GM23248 (cell line): ENCODE data around the gene SEC31B. TPM values are rescaled to one million over a fixed set of nuclear protein-coding genes. Genes with fewer than 3 reads are reported as not detected.
A peak's percentile ranks its signal among the peaks of the same experiment; 100 is the strongest.

Experiments
- DNase-seq: peaks from one replicate; pipeline ENCODE4 v3.0.0-alpha.2; 2015
- H2AFZ ChIP-seq: fragments of 200-600 bp; sonication (generic); 2 replicates; pipeline ENCODE4 v1.6.1; 2016; ENCODE audit warnings: antibody characterized with exemption
- H3F3A ChIP-seq: fragments of 200-600 bp; sonication (generic); 2 replicates; pipeline ENCODE4 v1.6.1; 2016; ENCODE audit warnings: mild to moderate bottlenecking, antibody characterized with exemption, mixed run types; ENCODE audit not compliant: insufficient read depth
- H3K27ac ChIP-seq: fragments of 200-600 bp; sonication (generic); 2 replicates; pipeline ENCODE4 v1.5.1; 2016; ENCODE audit warnings: mild to moderate bottlenecking
- H3K27me3 ChIP-seq: fragments of 200-600 bp; sonication (generic); replicated peaks from 2 replicates; pipeline ENCODE4 v1.6.1; 2016; ENCODE audit warnings: mild to moderate bottlenecking; ENCODE audit not compliant: insufficient read depth
- H3K36me3 ChIP-seq: fragments of 200-600 bp; sonication (generic); 2 replicates; pipeline ENCODE4 v1.6.1; 2016; ENCODE audit warnings: low read depth, mild to moderate bottlenecking
- H3K4me1 ChIP-seq: fragments of 200-600 bp; sonication (generic); 2 replicates; pipeline ENCODE4 v1.6.1; 2016; ENCODE audit warnings: mild to moderate bottlenecking; ENCODE audit not compliant: insufficient read depth
- H3K4me2 ChIP-seq: fragments of 200-600 bp; sonication (generic); one replicate; pipeline ENCODE4 v1.6.1; 2016; ENCODE audit warnings: mild to moderate bottlenecking; ENCODE audit not compliant: unreplicated experiment
- H3K4me3 ChIP-seq: fragments of 200-600 bp; sonication (generic); 2 replicates; pipeline ENCODE4 v1.5.1; 2016; ENCODE audit warnings: mild to moderate bottlenecking
- H3K79me2 ChIP-seq: fragments of 200-600 bp; sonication (generic); 2 replicates; pipeline ENCODE4 v1.6.1; 2016; ENCODE audit warnings: mild to moderate bottlenecking; ENCODE audit not compliant: insufficient read depth
- H3K9ac ChIP-seq: fragments of 200-600 bp; sonication (generic); 2 replicates; pipeline ENCODE4 v1.6.1; 2016; ENCODE audit warnings: mild to moderate bottlenecking
- H3K9me2 ChIP-seq: fragments of 200-600 bp; sonication (generic); 2 replicates; pipeline ENCODE4 v1.6.1; 2016; ENCODE audit warnings: mixed run types, mild to moderate bottlenecking, moderate library complexity; ENCODE audit not compliant: insufficient read depth
- H3K9me3 ChIP-seq: fragments of 200-600 bp; sonication (generic); one replicate; pipeline ENCODE4 v1.6.1; 2017; ENCODE audit warnings: low read depth
- H4K20me1 ChIP-seq: fragments of 200-600 bp; sonication (generic); 2 replicates; pipeline ENCODE4 v1.6.0; 2016; ENCODE audit not compliant: insufficient read depth
- EZH2 ChIP-seq: fragments of 200-600 bp; sonication (generic); IDR thresholded peaks from 2 replicates; pipeline ENCODE4 v1.6.1; 2018; ENCODE audit warnings: antibody characterized with exemption, mild to moderate bottlenecking; ENCODE audit not compliant: insufficient read depth, poor library complexity, severe bottlenecking
- EZH2phosphoT487 ChIP-seq: fragments of 200-600 bp; sonication (generic); IDR thresholded peaks from 2 replicates; pipeline ENCODE4 v1.6.1; 2018; ENCODE audit warnings: antibody characterized with exemption, moderate library complexity, mild to moderate bottlenecking, low read depth; ENCODE audit not compliant: insufficient read depth
- WGBS, 2 experiments: methylation state at CpG; one replicate each; pipeline ENCODE4 v1.1.6; 2015 to 2017; ENCODE audit warnings: low lambda C conversion rate in 2 of 2, low coverage in 1 of 2; ENCODE audit errors: missing lambda C conversion rate in 2 of 2; 5-methylcytosine and 5-hydroxymethylcytosine counted together
- in situ Hi-C: fragments of 300-500 bp; cut with MboI; formaldehyde crosslinking; loops from 2 replicates; pipeline ENCODE4 v1.15.0; 2020
- polyA plus RNA-seq: library from polyadenylated mRNA; unstranded; fragments of >200 nt; fragmentation: Nextera tagmentation; extraction: Ambion mirVana; gene quantifications from 2 replicates; pipeline ENCODE4 v1.2.1, GENCODE V29; 2016
- total RNA-seq: library from RNA; depleted of rRNA; stranded (reverse); fragments of >200 nt; shearing (Covaris generic); gene quantifications from 2 replicates; pipeline ENCODE4 v1.2.3, GENCODE V29; 2014

SEC31B gene
- total and polyA plus RNA-seq, 2 experiments from 2014 or later: 2.5 to 4.5 TPM

DNA sequence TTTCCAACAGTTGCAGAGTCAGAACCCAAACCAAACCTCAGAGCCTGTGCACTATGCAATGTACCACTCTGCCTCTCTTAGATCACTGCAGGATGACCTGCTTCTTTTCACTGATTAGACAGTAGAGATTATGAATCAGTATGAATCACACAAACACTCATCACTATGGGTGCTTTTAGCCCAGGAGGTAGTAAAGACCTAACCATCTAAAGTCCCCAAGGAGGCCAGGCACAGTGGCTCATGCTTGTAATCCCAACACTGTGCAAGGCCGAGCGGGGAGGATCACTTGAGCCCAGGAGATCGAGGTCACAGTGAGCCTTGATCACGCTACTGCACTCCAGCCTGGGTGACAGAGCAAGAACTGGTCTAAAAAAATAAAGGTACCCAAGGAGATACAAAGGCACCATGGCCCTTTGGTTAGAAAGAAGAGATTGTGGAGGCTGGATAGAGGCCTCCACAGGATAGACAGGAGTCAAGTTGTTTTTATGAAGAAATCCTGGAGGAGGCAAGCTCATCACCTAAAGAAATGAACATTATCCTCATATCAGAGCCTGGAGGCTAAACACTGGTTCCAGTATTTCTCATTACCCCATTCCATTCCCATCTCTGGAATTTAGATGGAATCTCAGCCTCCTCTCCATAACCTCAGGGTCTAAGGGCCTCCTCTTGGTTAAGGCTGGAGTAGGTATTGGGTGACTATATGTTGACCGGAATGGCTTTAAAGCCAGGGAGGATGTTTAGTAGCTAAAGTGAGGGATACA, 12.9 kb downstream of the SEC31B start:
- in situ Hi-C loops: no loop called here
- peak; percentile 90 for DNase-seq
- Histone ChIP-seq H3K4me1 (peaks cover 27% of the 10 kb centered on the region), H3K27ac (peak overlapping the region; percentile 19; the same call in 1 of the 2 replicates), H3K79me2 (no peaks in the 10 kb centered on the region), H2AFZ (no peak overlapping the region), H3K27me3 (no peaks in the 10 kb centered on the region), H3F3A (peaks cover 21% of the 10 kb centered on the region), H3K9me2 (no peaks in the 10 kb centered on the region), H3K36me3 (no peaks in the 10 kb centered on the region), H3K4me3 (no peak overlapping the region), H3K4me2 (peak overlapping the region; percentile 12), H4K20me1 (no peaks in the 10 kb centered on the region), H3K9me3 (no peaks in the 10 kb centered on the region), H3K9ac (no peak overlapping the region)
- TF ChIP-seq EZH2: no peak
- 36 to 37% methylated on average over 5 of the region's 5 CpGs for WGBS, 2 experiments

DNA sequence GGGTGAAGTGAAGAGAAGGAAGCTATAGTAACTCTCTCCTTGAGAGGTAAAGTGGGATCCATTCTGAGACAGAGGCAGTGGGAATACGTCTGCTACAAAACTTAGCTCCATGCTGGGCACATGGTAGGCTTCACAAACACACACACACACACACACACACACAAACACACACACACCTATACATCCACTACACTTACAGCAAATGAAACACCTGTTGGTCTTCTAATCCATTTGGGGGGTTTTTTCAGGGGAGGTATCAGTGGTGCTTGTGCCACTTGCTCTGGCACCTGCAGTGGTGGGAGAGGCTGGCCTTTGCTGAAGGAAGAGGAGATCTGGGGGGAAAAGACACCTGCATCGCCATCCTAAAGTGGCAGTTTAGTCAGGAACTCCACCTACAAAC, 14.5 kb downstream of the SEC31B start:
- Histone ChIP-seq H2AFZ (no peak overlapping the region), H3K27me3 (no peaks in the 10 kb centered on the region), H3K4me2 (no peak overlapping the region), H4K20me1 (no peaks in the 10 kb centered on the region), H3K9me3 (no peaks in the 10 kb centered on the region), H3K4me3 (no peak overlapping the region), H3K9me2 (no peaks in the 10 kb centered on the region), H3K9ac (no peak overlapping the region), H3K27ac (no peak overlapping the region), H3K4me1 (peaks cover 31% of the 10 kb centered on the region), H3K36me3 (no peaks in the 10 kb centered on the region), H3K79me2 (no peaks in the 10 kb centered on the region), H3F3A (peaks cover 21% of the 10 kb centered on the region)
- DNase-seq: no peak
- 100% methylated on average over 2 of the region's 2 CpGs for WGBS, 2 experiments
- in situ Hi-C loops: no loop called here
- TF ChIP-seq EZH2phosphoT487: no peak
- TF ChIP-seq EZH2: no peak

DNA sequence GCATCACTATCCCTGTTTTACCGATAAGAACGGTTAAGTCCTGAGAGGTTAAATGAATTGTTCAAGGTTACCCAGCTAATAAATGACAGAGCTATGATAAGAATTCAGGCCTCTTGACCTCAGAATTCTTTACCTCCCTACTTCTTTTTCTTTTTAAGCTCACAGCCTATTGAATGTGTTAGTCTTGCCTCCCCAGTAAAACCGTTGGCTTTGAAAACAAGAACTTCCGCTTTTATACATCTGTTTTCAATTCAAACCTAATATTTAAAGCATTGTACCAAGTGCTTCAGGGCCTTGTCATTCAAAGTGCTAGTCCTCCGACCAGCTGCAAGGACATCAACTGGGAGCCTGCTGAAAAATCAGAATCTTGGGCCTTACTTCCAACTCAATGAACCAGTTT, 15.6 kb downstream of the SEC31B start:
- H3K4me2 ChIP-seq: no peak overlapping the region
- no peaks in the 10 kb centered on the region for H3K9me2 ChIP-seq

DNA sequence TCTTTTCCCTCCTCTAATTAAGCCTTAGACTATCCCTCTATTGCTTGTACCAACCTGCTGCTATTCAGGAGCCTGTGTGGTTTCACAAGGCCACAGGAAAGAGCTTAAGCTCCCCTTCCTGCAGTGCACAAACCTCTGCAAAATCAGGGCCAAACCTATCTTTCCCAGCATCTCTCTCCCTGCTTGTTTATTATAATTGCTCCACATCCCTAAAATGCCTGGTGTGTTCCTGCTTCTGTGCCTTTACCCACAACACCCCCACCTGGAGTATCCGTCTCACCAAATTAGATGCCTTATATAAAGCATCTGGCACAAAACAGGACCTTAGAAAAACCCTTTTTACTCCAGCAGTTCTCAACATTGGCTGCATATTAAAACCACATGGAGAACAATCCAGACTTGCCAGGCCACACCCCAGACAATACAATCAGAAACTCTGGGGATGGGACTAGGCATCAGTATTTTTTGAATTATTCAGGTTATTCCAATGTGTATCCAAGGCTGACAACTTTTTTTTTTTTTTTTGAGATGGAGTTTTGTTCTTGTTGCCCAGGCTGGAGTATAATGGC, 16.7 kb downstream of the SEC31B start:
- peak; percentile 20 for DNase-seq
- Histone ChIP-seq H3K4me1 (peaks cover 31% of the 10 kb centered on the region), H2AFZ (no peak overlapping the region), H3K4me3 (no peak overlapping the region), H3K9ac (no peak overlapping the region), H3K4me2 (no peak overlapping the region), H3K27me3 (no peaks in the 10 kb centered on the region), H3F3A (peaks cover 21% of the 10 kb centered on the region), H3K79me2 (no peaks in the 10 kb centered on the region), H3K9me3 (no peaks in the 10 kb centered on the region), H4K20me1 (no peaks in the 10 kb centered on the region), H3K36me3 (no peaks in the 10 kb centered on the region), H3K27ac (no peak overlapping the region), H3K9me2 (no peaks in the 10 kb centered on the region)
- WGBS, 2 experiments: 86 to 100% methylated on average over 1 of the region's 1 CpG
- TF ChIP-seq EZH2 (no peak), EZH2phosphoT487 (no peak)
- in situ Hi-C loops: no loop called here

More for the DNA sequence above, 15.6 kb downstream of the SEC31B start:
- Histone ChIP-seq H3K27me3 (no peaks in the 10 kb centered on the region), H3K9me3 (no peaks in the 10 kb centered on the region), H3F3A (peaks cover 21% of the 10 kb centered on the region), H4K20me1 (no peaks in the 10 kb centered on the region), H2AFZ (no peak overlapping the region), H3K27ac (no peak overlapping the region), H3K36me3 (no peaks in the 10 kb centered on the region), H3K4me1 (peaks cover 31% of the 10 kb centered on the region), H3K9ac (no peak overlapping the region), H3K4me3 (no peak overlapping the region), H3K79me2 (no peaks in the 10 kb centered on the region)
- TF ChIP-seq EZH2phosphoT487: no peak
- TF ChIP-seq EZH2: no peak
- peak; percentile 45 for DNase-seq
- in situ Hi-C loops: no loop called here
- 15 to 23% methylated on average over 5 of the region's 5 CpGs for WGBS, 2 experiments
